Measurements from ENCODE around the gene RBFA.

DNA sequence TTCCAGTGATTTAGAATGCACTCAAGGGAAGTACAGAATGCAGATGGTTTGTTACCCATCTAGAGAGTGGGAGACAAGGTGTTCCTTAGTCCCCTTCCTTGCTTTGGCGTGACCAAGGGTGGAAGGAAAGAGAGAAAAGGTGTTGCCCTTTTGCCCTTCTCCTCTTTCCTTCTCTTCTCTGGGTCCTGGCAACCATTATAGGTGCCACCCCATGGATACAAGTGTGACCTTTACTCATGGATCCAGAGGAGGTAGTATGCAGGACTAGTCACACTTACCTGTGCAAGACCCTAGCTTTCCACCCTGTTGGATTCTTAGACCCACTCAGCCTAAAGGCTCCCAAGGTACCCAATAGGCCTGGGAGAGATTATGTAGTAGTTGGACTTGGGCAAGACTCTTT is 11.6 kb upstream of the RBFA start:
- no peak for TF ChIP-seq POLR2A (IDR thresholded peaks at IDR 0.05)
- TF ChIP-seq, protein P1, sequence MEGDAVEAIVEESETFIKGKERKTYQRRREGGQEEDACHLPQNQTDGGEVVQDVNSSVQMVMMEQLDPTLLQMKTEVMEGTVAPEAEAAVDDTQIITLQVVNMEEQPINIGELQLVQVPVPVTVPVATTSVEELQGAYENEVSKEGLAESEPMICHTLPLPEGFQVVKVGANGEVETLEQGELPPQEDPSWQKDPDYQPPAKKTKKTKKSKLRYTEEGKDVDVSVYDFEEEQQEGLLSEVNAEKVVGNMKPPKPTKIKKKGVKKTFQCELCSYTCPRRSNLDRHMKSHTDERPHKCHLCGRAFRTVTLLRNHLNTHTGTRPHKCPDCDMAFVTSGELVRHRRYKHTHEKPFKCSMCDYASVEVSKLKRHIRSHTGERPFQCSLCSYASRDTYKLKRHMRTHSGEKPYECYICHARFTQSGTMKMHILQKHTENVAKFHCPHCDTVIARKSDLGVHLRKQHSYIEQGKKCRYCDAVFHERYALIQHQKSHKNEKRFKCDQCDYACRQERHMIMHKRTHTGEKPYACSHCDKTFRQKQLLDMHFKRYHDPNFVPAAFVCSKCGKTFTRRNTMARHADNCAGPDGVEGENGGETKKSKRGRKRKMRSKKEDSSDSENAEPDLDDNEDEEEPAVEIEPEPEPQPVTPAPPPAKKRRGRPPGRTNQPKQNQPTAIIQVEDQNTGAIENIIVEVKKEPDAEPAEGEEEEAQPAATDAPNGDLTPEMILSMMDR (IDR thresholded peaks at IDR 0.05) = no peak
- no peak for TF ChIP-seq POLR2AphosphoS5 (IDR thresholded peaks at IDR 0.05)
